Memory B cell (primary cell): ENCODE data around the gene RAC2.
"Not testable (repeated sequence)": the region's sequence is repeated elsewhere in the genome, so short reads cannot be mapped to it uniquely, and the experiment has no call there.

Experiments
- ATAC-seq: fragments of 150-1000 bp; cut with Tn5 transposase; 2 replicates; pipeline ENCODE4 v1.10.0; 2021; ENCODE audit warnings: low read depth, mild to moderate bottlenecking, moderate library complexity
- DNase-seq, 2 donors: peaks; one replicate each; pipeline ENCODE4 v3.0.0; 2022; ENCODE audit warnings: low spot score in 2 of 2
- H3K27ac Mint-ChIP-seq: one replicate; pipeline ENCODE4 v1.8.0; 2022; ENCODE audit warnings: mild to moderate bottlenecking, moderate library complexity, mixed read lengths
- H3K27me3 Mint-ChIP-seq: one replicate; pipeline ENCODE4 v1.8.0; 2022; ENCODE audit warnings: mixed read lengths
- H3K36me3 Mint-ChIP-seq: one replicate; pipeline ENCODE4 v1.8.0; 2022; ENCODE audit warnings: mild to moderate bottlenecking, mixed read lengths
- H3K4me1 Mint-ChIP-seq: one replicate; pipeline ENCODE4 v1.8.0; 2022; ENCODE audit warnings: mixed read lengths
- H3K4me3 Mint-ChIP-seq: one replicate; pipeline ENCODE4 v1.8.0; 2022; ENCODE audit warnings: mild to moderate bottlenecking, moderate library complexity, mixed read lengths
- H3K9me3 Mint-ChIP-seq: one replicate; pipeline ENCODE4 v1.8.0; 2022; ENCODE audit warnings: mixed read lengths

Gene RAC2

GRCh38 chr22:37255558-37256006, 11.5 kb upstream of the RAC2 start:
- Mint-ChIP-seq H3K4me1 (peaks cover 32% of the 10 kb centered on the region), H3K27ac (peak overlapping the region; percentile 83), H3K9me3 (no peaks in the 10 kb centered on the region), H3K36me3 (no peaks in the 10 kb centered on the region), H3K27me3 (no peaks in the 10 kb centered on the region), H3K4me3 (peak overlapping the region; percentile 49)
- DNase-seq (no peak), ATAC-seq (no peak)

- no peak for ATAC-seq
- no peak for DNase-seq
- H3K4me1 Mint-ChIP-seq, result peaks cover 36% of the 10 kb centered on the region
- H3K27ac Mint-ChIP-seq, result no peak overlapping the region
- H3K27me3 Mint-ChIP-seq, result no peaks in the 10 kb centered on the region
- H3K36me3 Mint-ChIP-seq, result no peaks in the 10 kb centered on the region
- H3K4me3 Mint-ChIP-seq, result no peak overlapping the region
- no peaks in the 10 kb centered on the region for H3K9me3 Mint-ChIP-seq
These were observed 10.8 kb upstream of the RAC2 start for GRCh38 chr22:37254867-37255233.

- Mint-ChIP-seq H3K4me3 (no peak overlapping the region), H3K27ac (no peak overlapping the region), H3K4me1 (peaks cover 31% of the 10 kb centered on the region), H3K9me3 (no peaks in the 10 kb centered on the region), H3K36me3 (no peaks in the 10 kb centered on the region), H3K27me3 (no peaks in the 10 kb centered on the region)
- no peak for DNase-seq
- ATAC-seq, result no peak
These were observed 10.3 kb upstream of the RAC2 start for GRCh38 chr22:37254209-37254866.

GRCh38 chr22:37253126-37253660, 9.1 kb upstream of the RAC2 start:
- no peaks in the 10 kb centered on the region for H3K9me3 Mint-ChIP-seq
- DNase-seq (no peak), ATAC-seq (no peak)
- no peak overlapping the region for H3K27ac Mint-ChIP-seq
- H3K4me1 Mint-ChIP-seq, result peaks cover 32% of the 10 kb centered on the region
- no peaks in the 10 kb centered on the region for H3K27me3 Mint-ChIP-seq
- H3K36me3 Mint-ChIP-seq, result no peaks in the 10 kb centered on the region
- H3K4me3 Mint-ChIP-seq, result no peak overlapping the region

- ATAC-seq, DNase-seq, H3K36me3 Mint-ChIP-seq, H3K27me3 Mint-ChIP-seq, H3K9me3 Mint-ChIP-seq, H3K4me3 Mint-ChIP-seq, H3K27ac Mint-ChIP-seq: not testable (repeated sequence)
- peaks cover 36% of the 10 kb centered on the region for H3K4me1 Mint-ChIP-seq
These were observed 7.8 kb upstream of the RAC2 start for GRCh38 chr22:37251836-37252235.

GRCh38 chr22:37249986-37250385, 5.9 kb upstream of the RAC2 start:
- Mint-ChIP-seq H3K4me1 (peaks cover 27% of the 10 kb centered on the region), H3K9me3 (no peaks in the 10 kb centered on the region), H3K27me3 (no peaks in the 10 kb centered on the region), H3K36me3 (no peaks in the 10 kb centered on the region), H3K4me3 (no peak overlapping the region), H3K27ac (peak overlapping the region; percentile 63)
- DNase-seq, result no peak
- ATAC-seq, result no peak

GRCh38 chr22:37248251-37248650, 4.2 kb upstream of the RAC2 start:
- no peaks in the 10 kb centered on the region for H3K36me3 Mint-ChIP-seq
- ATAC-seq, result no peak

GRCh38 chr22:37245740-37246139, 1.7 kb upstream of the RAC2 start:
- no peak for ATAC-seq
- peak overlapping the region; percentile 95 for H3K27ac Mint-ChIP-seq
- no peaks in the 10 kb centered on the region for H3K9me3 Mint-ChIP-seq
- peaks cover 8% of the 10 kb centered on the region for H3K36me3 Mint-ChIP-seq
- no peaks in the 10 kb centered on the region for H3K27me3 Mint-ChIP-seq
- DNase-seq, result no peak
- peaks cover 52% of the 10 kb centered on the region for H3K4me1 Mint-ChIP-seq
- H3K4me3 Mint-ChIP-seq, result no peak overlapping the region

More at GRCh38 chr22:37248251-37248650, 4.2 kb upstream of the RAC2 start:
- Mint-ChIP-seq H3K27me3 (no peaks in the 10 kb centered on the region), H3K4me1 (peaks cover 41% of the 10 kb centered on the region), H3K4me3 (peak overlapping the region; percentile 41), H3K27ac (peak overlapping the region; percentile 72), H3K9me3 (no peaks in the 10 kb centered on the region)
- no peak for DNase-seq

- peak overlapping the region; percentile 95 for H3K27ac Mint-ChIP-seq
These were observed 1.1 kb upstream of the RAC2 start for GRCh38 chr22:37244922-37245722.

GRCh38 chr22:37243402-37244113, 511 bp downstream of the RAC2 start:
- Mint-ChIP-seq H3K27ac (peak overlapping the region; percentile 95), H3K4me3 (peak overlapping the region; percentile 79), H3K4me1 (peaks cover 63% of the 10 kb centered on the region), H3K9me3 (no peaks in the 10 kb centered on the region), H3K27me3 (no peaks in the 10 kb centered on the region), H3K36me3 (peaks cover 19% of the 10 kb centered on the region)
- DNase-seq (no peak), ATAC-seq (peak; percentile 0)

More at GRCh38 chr22:37244922-37245722, 1.1 kb upstream of the RAC2 start:
- peaks cover 53% of the 10 kb centered on the region for H3K4me1 Mint-ChIP-seq
- ATAC-seq, result peak; percentile 54
- H3K36me3 Mint-ChIP-seq, result peaks cover 14% of the 10 kb centered on the region
- H3K27me3 Mint-ChIP-seq, result no peaks in the 10 kb centered on the region
- no peaks in the 10 kb centered on the region for H3K9me3 Mint-ChIP-seq
- DNase-seq, result peak in 1 of 2 donors; percentile 64
- peak overlapping the region; percentile 79 for H3K4me3 Mint-ChIP-seq

- Mint-ChIP-seq H3K4me1 (peaks cover 63% of the 10 kb centered on the region), H3K36me3 (peaks cover 26% of the 10 kb centered on the region)
These were observed 1.6 kb downstream of the RAC2 start for GRCh38 chr22:37242395-37242918.

GRCh38 chr22:37241351-37242142, 2.5 kb downstream of the RAC2 start:
- no peaks in the 10 kb centered on the region for H3K9me3 Mint-ChIP-seq
- H3K27ac Mint-ChIP-seq, result peak overlapping the region; percentile 95
- no peaks in the 10 kb centered on the region for H3K27me3 Mint-ChIP-seq
- ATAC-seq, result no peak
- peak overlapping the region; percentile 79 for H3K4me3 Mint-ChIP-seq
- DNase-seq, result no peak
- peaks cover 34% of the 10 kb centered on the region for H3K36me3 Mint-ChIP-seq
- H3K4me1 Mint-ChIP-seq, result peaks cover 68% of the 10 kb centered on the region

More at GRCh38 chr22:37242395-37242918, 1.6 kb downstream of the RAC2 start:
- no peaks in the 10 kb centered on the region for H3K9me3 Mint-ChIP-seq
- DNase-seq (peak; percentile 70 to 85), ATAC-seq (peak; percentile 68)
- H3K4me3 Mint-ChIP-seq, result peak overlapping the region; percentile 79
- peak overlapping the region; percentile 95 for H3K27ac Mint-ChIP-seq
- H3K27me3 Mint-ChIP-seq, result no peaks in the 10 kb centered on the region

GRCh38 chr22:37240941-37241320, 3.1 kb downstream of the RAC2 start:
- Mint-ChIP-seq H3K4me3 (peak overlapping the region; percentile 79), H3K27me3 (no peaks in the 10 kb centered on the region), H3K36me3 (peaks cover 37% of the 10 kb centered on the region), H3K9me3 (no peaks in the 10 kb centered on the region), H3K4me1 (peaks cover 73% of the 10 kb centered on the region), H3K27ac (peak overlapping the region; percentile 97)
- DNase-seq (no peak), ATAC-seq (no peak)
